HCT116 (cell line): ENCODE measurements around the gene PRRT2. TPM values are rescaled to one million over a fixed set of nuclear protein-coding genes. Genes with fewer than 3 reads are reported as not detected.

Experiments used
- ATAC-seq: fragments of 200-7000 bp; cut with Tn5 transposase; 2 replicates; pipeline ENCODE4 v1.9.1; 2020; ENCODE audit warnings: mild to moderate bottlenecking, moderate library complexity
- BruUV-seq: library from RNA; stranded (reverse); fragments of 400-500 nt; replicated peaks from 2 replicates; lab custom pipeline; 2021; lab: Mats Ljungman, UMichigan
- CTCF ChIA-PET: fragments of 300-600 bp; sonication (Branson Sonifier 250); formaldehyde crosslinking; loops from one replicate; lab custom pipeline; 2021; ENCODE audit warnings: antibody characterized with exemption; lab: Charles Lee
- POLR2A ChIA-PET: fragments of 300-600, 350-600 bp; sonication (Branson Sonifier 250); formaldehyde crosslinking; loops from one replicate; lab custom pipeline; 2021; ENCODE audit warnings: antibody characterized with exemption; lab: Charles Lee
- RAD21 ChIA-PET, 2 experiments: fragments of 300-600 bp; sonication (Branson Sonifier 250); formaldehyde crosslinking; loops; one replicate each; lab custom pipeline; 2023; ENCODE audit warnings: low total read pairs in 2 of 2; ENCODE audit not compliant: uncharacterized antibody in 2 of 2, unreplicated experiment in 2 of 2, low non-redundant PET in 1 of 2; lab: Charles Lee
- DNase-seq: peaks from one replicate; pipeline ENCODE4 v3.0.0-alpha.2; 2010; ENCODE audit warnings: low read depth, low spot score
- H2AFZ ChIP-seq: fragments of 200-600 bp; shearing (Covaris generic), sonication (generic); 2 replicates; pipeline ENCODE4 v1.6.1; 2017; ENCODE audit warnings: low read depth, mixed run types, mixed read lengths, antibody characterized with exemption, low read length; ENCODE audit not compliant: poor library complexity, severe bottlenecking
- H3K27ac ChIP-seq: 2 replicates; pipeline ENCODE4 v1.5.1; 2012; ENCODE audit warnings: low read depth, low read length
- H3K27me3 ChIP-seq: fragments of 200-600 bp; sonication (generic); 2 replicates; pipeline ENCODE4 v1.6.1; 2016; ENCODE audit warnings: mixed run types, low read length, mixed read lengths; ENCODE audit not compliant: insufficient read depth
- H3K36me3 ChIP-seq, 2 experiments: fragments of 200-500 bp in 1 of 2; fragments of 200-600 bp in 1 of 2; sonication (Bioruptor generic) in 1 of 2; sonication (generic) in 1 of 2; 2 replicates each; pipeline versions ENCODE4 v1.5.1 to v1.6.1; 2014 to 2016; ENCODE audit warnings: low read length in 2 of 2, inconsistent platforms in 1 of 2, mixed read lengths in 1 of 2, mixed run types in 1 of 2; ENCODE audit not compliant: insufficient read depth in 2 of 2, control insufficient read depth in 1 of 2
- H3K4me1 ChIP-seq, 2 experiments: fragments of 200-600 bp in 1 of 2; sonication (generic) in 1 of 2; 2 replicates each; pipeline versions ENCODE4 v1.5.1 to v1.6.1; 2012 to 2017; ENCODE audit warnings: low read length in 2 of 2, inconsistent platforms in 1 of 2, mild to moderate bottlenecking in 1 of 2, mixed read lengths in 1 of 2, mixed run types in 1 of 2, moderate library complexity in 1 of 2; ENCODE audit not compliant: insufficient read depth in 2 of 2, control insufficient read depth in 1 of 2
- H3K4me2 ChIP-seq: fragments of 200-600 bp; sonication (generic); 2 replicates; pipeline ENCODE4 v1.6.1; 2017; ENCODE audit warnings: mixed run types, low read length, mixed read lengths
- H3K4me3 ChIP-seq, 2 experiments: fragments of 200-600 bp in 1 of 2; sonication (generic) in 1 of 2; replicated peaks in 1 of 2; 2 replicates each; pipeline ENCODE4 v1.5.1; 2011 to 2016; ENCODE audit warnings: low read length in 2 of 2, control low read depth in 1 of 2, low read depth in 1 of 2, mild to moderate bottlenecking in 1 of 2, mixed read lengths in 1 of 2, mixed run types in 1 of 2
- H3K79me2 ChIP-seq: fragments of 200-600 bp; sonication (generic); 2 replicates; pipeline ENCODE4 v1.6.1; 2017; ENCODE audit warnings: mild to moderate bottlenecking, mixed run types, low read length, moderate library complexity, mixed read lengths; ENCODE audit not compliant: insufficient read depth
- H3K9ac ChIP-seq: fragments of 200-600 bp; sonication (generic); 2 replicates; pipeline ENCODE4 v1.6.1; 2016; ENCODE audit warnings: low read length, mixed read lengths
- H3K9me2 ChIP-seq: fragments of 200-600 bp; sonication (generic), shearing (Covaris generic); 2 replicates; pipeline ENCODE4 v1.6.1; 2017; ENCODE audit warnings: mixed run types, mild to moderate bottlenecking, moderate library complexity; ENCODE audit not compliant: insufficient read depth
- H3K9me3 ChIP-seq, 2 experiments: fragments of 200-500 bp in 1 of 2; fragments of 200-600 bp in 1 of 2; sonication (Bioruptor generic) in 1 of 2; sonication (generic) in 1 of 2; 2 replicates each; pipeline ENCODE4 v1.6.1; 2014 to 2017; ENCODE audit warnings: low read length in 2 of 2, mixed read lengths in 2 of 2, inconsistent platforms in 1 of 2, low read depth in 1 of 2, mild to moderate bottlenecking in 1 of 2, mixed run types in 1 of 2, moderate library complexity in 1 of 2; ENCODE audit not compliant: control insufficient read depth in 1 of 2, insufficient read depth in 1 of 2
- H4K20me1 ChIP-seq: fragments of 200-600 bp; sonication (generic), shearing (Covaris generic); 2 replicates; pipeline ENCODE4 v1.6.1; 2017; ENCODE audit warnings: mixed run types, mild to moderate bottlenecking, moderate library complexity; ENCODE audit not compliant: insufficient read depth
- CBX3 ChIP-seq: IDR thresholded peaks from 2 replicates; pipeline ENCODE4 v1.6.1; 2012; ENCODE audit warnings: low read depth
- CEBPB ChIP-seq: IDR thresholded peaks from 2 replicates; pipeline ENCODE4 v1.6.1; 2012; ENCODE audit warnings: low read depth
- CTCF ChIP-seq, 3 experiments: fragments of 200-600 bp in 1 of 3; sonication (generic) in 1 of 3; IDR thresholded peaks in 2 of 3; conservative IDR thresholded peaks in 1 of 3; 2 replicates each; pipeline ENCODE4 v1.5.1; 2012 to 2017; ENCODE audit warnings: low read depth in 2 of 3, low read length in 2 of 3, antibody characterized with exemption in 1 of 3, borderline replicate concordance in 1 of 3, control low read depth in 1 of 3, mild to moderate bottlenecking in 1 of 3, mixed read lengths in 1 of 3, mixed run types in 1 of 3, moderate library complexity in 1 of 3; ENCODE audit not compliant: insufficient read depth in 1 of 3
- EGR1 ChIP-seq: IDR thresholded peaks from 2 replicates; pipeline ENCODE4 v1.6.1; 2012; ENCODE audit warnings: low read depth
- ELF1 ChIP-seq: IDR thresholded peaks from 2 replicates; pipeline ENCODE4 v1.6.1; 2012; ENCODE audit warnings: low read depth, borderline replicate concordance
- EZH2 ChIP-seq: fragments of 200-600 bp; sonication (generic); IDR thresholded peaks from 2 replicates; pipeline ENCODE4 v1.6.1; 2017; ENCODE audit warnings: antibody characterized with exemption, mixed run types
- EZH2phosphoT487 ChIP-seq: fragments of 200-600 bp; IDR thresholded peaks from 2 replicates; pipeline ENCODE4 v1.6.1; 2018; ENCODE audit warnings: antibody characterized with exemption, borderline replicate concordance
- FOSL1 ChIP-seq: IDR thresholded peaks from 2 replicates; pipeline ENCODE4 v1.6.1; 2012; ENCODE audit warnings: low read depth
- JUND ChIP-seq: IDR thresholded peaks from 2 replicates; pipeline ENCODE4 v1.6.1; 2012
- POLR2AphosphoS5 ChIP-seq: IDR thresholded peaks from 2 replicates; pipeline ENCODE4 v1.6.1; 2011; ENCODE audit warnings: mild to moderate bottlenecking, low read depth, low read length, moderate library complexity
- SIN3A ChIP-seq: IDR thresholded peaks from 2 replicates; pipeline ENCODE4 v1.6.1; 2012; ENCODE audit warnings: low read depth
- SP1 ChIP-seq: IDR thresholded peaks from 2 replicates; pipeline ENCODE4 v1.6.1; 2012; ENCODE audit warnings: low read depth
- YY1 ChIP-seq: IDR thresholded peaks from 2 replicates; pipeline ENCODE4 v1.6.1; 2011; ENCODE audit warnings: low read length, low read depth, moderate library complexity, mild to moderate bottlenecking; ENCODE audit not compliant: insufficient replicate concordance; ENCODE audit errors: extremely low read depth
- ZBTB33 ChIP-seq: IDR thresholded peaks from 2 replicates; pipeline ENCODE4 v1.6.1; 2011; ENCODE audit warnings: mild to moderate bottlenecking, low read length, moderate library complexity; ENCODE audit not compliant: insufficient replicate concordance; ENCODE audit errors: extremely low read depth
- ZFX ChIP-seq: fragments of 450-650 bp; IDR thresholded peaks from 2 replicates; pipeline ENCODE4 v1.6.1; 2017
- intact Hi-C: fragments of 100-400 bp; cut with micrococcal nuclease; formaldehyde crosslinking; loops from 2 replicates; pipeline ENCODE4 v1.10.0; 2022
- total RNA-seq: library from RNA; stranded (reverse); gene quantifications from one replicate; pipeline ENCODE4 v1.2.1, GENCODE V29; 2021; ENCODE audit not compliant: unreplicated experiment

PRRT2 gene
- total RNA-seq, 1 experiment from 2014 or later = 4.0 TPM

GRCh38 chr16:29830774-29831173 is 18.8 kb downstream of the PRRT2 start (continued):
- TF ChIP-seq CTCF (IDR thresholded peaks at IDR 0.05 in 2 of 3, conservative IDR thresholded peaks at IDR 0.05 in 1 of 3; ENCODE audit: borderline replicate concordance in 1 of 3, insufficient read depth in 1 of 3, low read depth in 2 of 3, low read length in 2 of 3) (no peak), FOSL1 (no peak), ELF1 (no peak), YY1 (no peak), POLR2AphosphoS5 (no peak)

- ChIA-PET CTCF (no interaction called here), RAD21 (no interaction called here)
- Histone ChIP-seq H3K36me3 (peaks cover 2 to 5% of the 10 kb centered on the region in 2 experiments; a peak in 2 of 4 replicates), H3K4me3 (no peak overlapping the region), H3K27ac (no peak overlapping the region), H3K27me3 (no peaks in the 10 kb centered on the region), H3K4me2 (no peak overlapping the region), H3K9ac (no peak overlapping the region), H4K20me1 (no peaks in the 10 kb centered on the region), H3K79me2 (no peaks in the 10 kb centered on the region; the same call in 1 of the 2 replicates)
- ATAC-seq (no peak), DNase-seq (no peak)
- no TSS peak for BruUV-seq
- TF ChIP-seq ZBTB33 (no peak), ZFX (no peak), SIN3A (no peak), YY1 (no peak), CEBPB (no peak), EGR1 (no peak), CBX3 (no peak), SP1 (no peak), EZH2 (no peak), FOSL1 (no peak), EZH2phosphoT487 (no peak), CTCF (IDR thresholded peaks at IDR 0.05 in 2 of 3, conservative IDR thresholded peaks at IDR 0.05 in 1 of 3; ENCODE audit: borderline replicate concordance in 1 of 3, insufficient read depth in 1 of 3, low read depth in 2 of 3, low read length in 2 of 3) (no peak), JUND (no peak)
- TF ChIP-seq, all 23 proteins: peak for 0
- Histone ChIP-seq H2AFZ (no peak overlapping the region), H3K9me3 (no peaks in the 10 kb centered on the region), H3K4me1 (peaks cover 21 to 45% of the 10 kb centered on the region in 2 experiments), H3K9me2 (no peaks in the 10 kb centered on the region)
- POLR2A ChIA-PET = no interaction called here
- intact Hi-C loops = no loop called here
These were observed 19.5 kb downstream of the PRRT2 start for GRCh38 chr16:29831490-29831889.
